Cardiac septum (tissue), 1 donor: ENCODE results near the gene SRRM2. TPM values are rescaled to one million over a fixed set of nuclear protein-coding genes. Genes with fewer than 3 reads are reported as not detected.

Experiments
- DNase-seq: peaks from one replicate; pipeline ENCODE4 v3.0.0-alpha.2; 2020; ENCODE audit warnings: low spot score
- intact Hi-C: fragments of 100-400 bp; cut with DNase I; formaldehyde crosslinking; loops from one replicate; pipeline ENCODE4 v1.14.0; 2022
- total RNA-seq: library from RNA; stranded (reverse); fragmentation: NEBNext Ultra II Directional; extraction: Animal tissue kit (Norgen Biotek cat#: 25700); gene quantifications from one replicate; pipeline ENCODE4 v1.2.1, GENCODE V29; 2021
- donor health status: DM: no; HTN: no; CAD: no.

The SRRM2 gene
- total RNA-seq, 1 donor from 2014 or later: 335 TPM

- intact Hi-C loops: loop anchor here (10.0 kb wide), 1 partner anchor 49 kb away; no protein-coding TSS in a partner anchor
- DNase-seq: peak; percentile 22
Measured at GRCh38 chr16:2783581-2784357, 31.3 kb downstream of the SRRM2 start.

- DNase-seq: peak; percentile 61
Measured at GRCh38 chr16:2784358-2785100, 32.1 kb downstream of the SRRM2 start.

GRCh38 chr16:2785101-2785991, 32.9 kb downstream of the SRRM2 start:
- DNase-seq: peak; percentile 71
- intact Hi-C loops: loop anchor here (10.0 kb wide), 1 partner anchor 51 kb away; no protein-coding TSS in a partner anchor

More at GRCh38 chr16:2784358-2785100, 32.1 kb downstream of the SRRM2 start:
- intact Hi-C loops: loop anchor here (10.0 kb wide), 1 partner anchor 50 kb away; no protein-coding TSS in a partner anchor

GRCh38 chr16:2786061-2786825, 33.8 kb downstream of the SRRM2 start:
- intact Hi-C loops: loop anchor here (10.0 kb wide), 1 partner anchor 51 kb away; no protein-coding TSS in a partner anchor
- DNase-seq: peak; percentile 64

GRCh38 chr16:2786826-2787151, 34.4 kb downstream of the SRRM2 start:
- DNase-seq: no peak
- intact Hi-C loops: loop anchor here (10.0 kb wide), 1 partner anchor 52 kb away; no protein-coding TSS in a partner anchor

GRCh38 chr16:2787406-2787805, 35.0 kb downstream of the SRRM2 start, which contains the start of gene PRSS33:
Gene PRSS33 (minus strand): TSS chr16:2787560. CDS start chr16:2786547, 1,013 bp downstream.
- no peak for DNase-seq

GRCh38 chr16:2787961-2788360, 35.5 kb downstream of the SRRM2 start:
- DNase-seq: peak; percentile 65
- intact Hi-C loops: loop anchor here (10.0 kb wide), 1 partner anchor 53 kb away; no protein-coding TSS in a partner anchor

More at GRCh38 chr16:2787406-2787805, 35.0 kb downstream of the SRRM2 start, which contains the start of gene PRSS33:
- intact Hi-C loops: loop anchor here (10.0 kb wide), 1 partner anchor 53 kb away; no protein-coding TSS in a partner anchor

GRCh38 chr16:2790631-2791030, 38.2 kb downstream of the SRRM2 start:
- DNase-seq: peak; percentile 26
- intact Hi-C loops: no loop called here

- no peak for DNase-seq
- intact Hi-C loops: no loop called here
Measured at GRCh38 chr16:2791174-2791573, 38.7 kb downstream of the SRRM2 start.

GRCh38 chr16:2792940-2793339, 40.5 kb downstream of the SRRM2 start:
- intact Hi-C loops: no loop called here
- DNase-seq: no peak

- DNase-seq: no peak
- intact Hi-C loops: no loop called here
Measured at GRCh38 chr16:2795395-2796143, 43.1 kb downstream of the SRRM2 start.

- peak; percentile 54 for DNase-seq
- intact Hi-C loops: no loop called here
Measured at GRCh38 chr16:2798723-2799204, 46.3 kb downstream of the SRRM2 start.

- DNase-seq: no peak
- intact Hi-C loops: no loop called here
Measured at GRCh38 chr16:2799205-2799858, 46.9 kb downstream of the SRRM2 start.

- intact Hi-C loops: no loop called here
- no peak for DNase-seq
Measured at GRCh38 chr16:2799859-2800226, 47.4 kb downstream of the SRRM2 start.

- no peak for DNase-seq
- intact Hi-C loops: no loop called here
Measured at GRCh38 chr16:2803545-2804195, 51.2 kb downstream of the SRRM2 start.

- intact Hi-C loops: no loop called here
- DNase-seq: no peak
Measured at GRCh38 chr16:2804728-2805127, 52.3 kb downstream of the SRRM2 start.

- intact Hi-C loops: no loop called here
- no peak for DNase-seq
Measured at GRCh38 chr16:2806286-2806685, 53.8 kb downstream of the SRRM2 start.
